ENCODE data around the gene RALGDS. TPM values are rescaled to one million over a fixed set of nuclear protein-coding genes. Genes with fewer than 3 reads are reported as not detected.
A peak's percentile ranks its signal among the peaks of the same experiment; 100 is the strongest.

The RALGDS gene
- total and polyA plus RNA-seq, 9 of the 15 experiments (the other 6 are each of a cell fraction or from before 2014, with no cell fraction given) = 0.75 to 43.3 (median 27.1) TPM

DNA sequence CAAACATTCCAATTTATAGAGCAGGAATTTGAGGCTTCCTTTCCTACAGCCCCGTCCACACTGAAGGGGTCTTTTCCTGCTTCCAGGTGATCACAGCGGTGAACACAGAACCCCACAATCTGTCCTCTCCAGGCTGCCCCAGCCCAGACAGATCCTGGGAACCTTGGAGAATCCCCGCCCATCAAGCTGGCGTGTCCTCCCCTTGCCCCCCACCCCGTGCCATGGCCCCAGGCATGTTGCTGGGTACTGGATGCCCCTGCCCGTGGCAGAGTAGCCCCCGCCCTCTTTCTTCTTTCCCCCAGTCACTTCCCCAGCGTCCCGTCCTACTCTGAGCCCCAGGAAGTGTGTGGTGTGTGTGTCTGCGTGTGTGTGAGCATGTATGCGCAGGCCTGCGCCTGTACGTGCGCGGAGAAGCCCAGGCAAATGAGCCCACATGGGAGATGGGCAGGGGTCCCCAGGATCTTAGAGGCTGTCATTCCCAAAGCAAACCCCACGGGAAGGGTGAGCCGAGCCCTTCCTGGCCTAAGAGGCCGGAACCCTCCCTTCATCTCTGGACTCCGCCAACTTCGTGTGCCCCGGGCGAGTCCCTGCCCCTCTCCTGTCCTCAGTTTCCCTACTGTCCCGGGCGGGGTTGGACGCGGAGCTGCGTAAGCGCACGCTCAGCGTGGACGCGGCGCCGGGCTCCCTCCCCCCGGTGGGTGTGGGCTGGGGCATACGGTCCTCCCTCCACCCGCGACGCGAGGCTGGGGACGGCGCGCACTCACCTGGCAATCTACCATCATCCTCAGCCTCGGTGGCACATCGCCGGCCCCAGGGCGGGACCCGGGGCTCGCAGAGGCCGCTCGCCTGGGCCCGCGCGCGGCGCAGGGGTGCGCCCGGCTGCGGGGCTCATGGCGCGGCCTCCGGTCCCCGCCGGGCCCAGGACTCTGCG is 27.4 kb upstream of the RALGDS start (continued):
- peak in 2 of 3 experiments; percentile 2 to 16 for TF ChIP-seq YY1 (IDR thresholded peaks at IDR 0.05; ENCODE audit: borderline replicate concordance in 1 of 3, control insufficient read depth in 1 of 3, extremely low read depth in 1 of 3, insufficient read depth in 3 of 3, insufficient read length in 1 of 3, insufficient replicate concordance in 2 of 3, low read depth in 1 of 3, low read length in 2 of 3)
- 0 out of 2 replicates have a peak, but pooled peaks have one; percentile 62 for TF ChIP-seq TAF15 (IDR thresholded peaks at IDR 0.05; ENCODE audit: low read depth, low read length)
- TF ChIP-seq PHB (CRISPR knock-in tag; IDR thresholded peaks at IDR 0.05) = no peak
- TF ChIP-seq, protein P1, sequence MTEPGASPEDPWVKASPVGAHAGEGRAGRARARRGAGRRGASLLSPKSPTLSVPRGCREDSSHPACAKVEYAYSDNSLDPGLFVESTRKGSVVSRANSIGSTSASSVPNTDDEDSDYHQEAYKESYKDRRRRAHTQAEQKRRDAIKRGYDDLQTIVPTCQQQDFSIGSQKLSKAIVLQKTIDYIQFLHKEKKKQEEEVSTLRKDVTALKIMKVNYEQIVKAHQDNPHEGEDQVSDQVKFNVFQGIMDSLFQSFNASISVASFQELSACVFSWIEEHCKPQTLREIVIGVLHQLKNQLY (CRISPR knock-in tag; conservative IDR thresholded peaks at IDR 0.05) = no peak
- TF ChIP-seq, protein P2, sequence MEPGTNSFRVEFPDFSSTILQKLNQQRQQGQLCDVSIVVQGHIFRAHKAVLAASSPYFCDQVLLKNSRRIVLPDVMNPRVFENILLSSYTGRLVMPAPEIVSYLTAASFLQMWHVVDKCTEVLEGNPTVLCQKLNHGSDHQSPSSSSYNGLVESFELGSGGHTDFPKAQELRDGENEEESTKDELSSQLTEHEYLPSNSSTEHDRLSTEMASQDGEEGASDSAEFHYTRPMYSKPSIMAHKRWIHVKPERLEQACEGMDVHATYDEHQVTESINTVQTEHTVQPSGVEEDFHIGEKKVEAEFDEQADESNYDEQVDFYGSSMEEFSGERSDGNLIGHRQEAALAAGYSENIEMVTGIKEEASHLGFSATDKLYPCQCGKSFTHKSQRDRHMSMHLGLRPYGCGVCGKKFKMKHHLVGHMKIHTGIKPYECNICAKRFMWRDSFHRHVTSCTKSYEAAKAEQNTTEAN (CRISPR knock-in tag; IDR thresholded peaks at IDR 0.05) = 0 out of 2 replicates have a peak, but pooled peaks have one; percentile 27
- TF ChIP-seq THRA (IDR thresholded peaks at IDR 0.05) = no peak
- TF ChIP-seq, protein P3, sequence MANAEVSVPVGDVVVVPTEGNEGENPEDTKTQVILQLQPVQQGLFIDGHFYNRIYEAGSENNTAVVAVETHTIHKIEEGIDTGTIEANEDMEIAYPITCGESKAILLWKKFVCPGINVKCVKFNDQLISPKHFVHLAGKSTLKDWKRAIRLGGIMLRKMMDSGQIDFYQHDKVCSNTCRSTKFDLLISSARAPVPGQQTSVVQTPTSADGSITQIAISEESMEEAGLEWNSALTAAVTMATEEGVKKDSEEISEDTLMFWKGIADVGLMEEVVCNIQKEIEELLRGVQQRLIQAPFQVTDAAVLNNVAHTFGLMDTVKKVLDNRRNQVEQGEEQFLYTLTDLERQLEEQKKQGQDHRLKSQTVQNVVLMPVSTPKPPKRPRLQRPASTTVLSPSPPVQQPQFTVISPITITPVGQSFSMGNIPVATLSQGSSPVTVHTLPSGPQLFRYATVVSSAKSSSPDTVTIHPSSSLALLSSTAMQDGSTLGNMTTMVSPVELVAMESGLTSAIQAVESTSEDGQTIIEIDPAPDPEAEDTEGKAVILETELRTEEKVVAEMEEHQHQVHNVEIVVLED (CRISPR knock-in tag; IDR thresholded peaks at IDR 0.05) = peak; percentile 41
- no peak for TF ChIP-seq BRF1 (IDR thresholded peaks at IDR 0.05; ENCODE audit: borderline replicate concordance, extremely low read depth, insufficient read length)
- TF ChIP-seq, protein P4, sequence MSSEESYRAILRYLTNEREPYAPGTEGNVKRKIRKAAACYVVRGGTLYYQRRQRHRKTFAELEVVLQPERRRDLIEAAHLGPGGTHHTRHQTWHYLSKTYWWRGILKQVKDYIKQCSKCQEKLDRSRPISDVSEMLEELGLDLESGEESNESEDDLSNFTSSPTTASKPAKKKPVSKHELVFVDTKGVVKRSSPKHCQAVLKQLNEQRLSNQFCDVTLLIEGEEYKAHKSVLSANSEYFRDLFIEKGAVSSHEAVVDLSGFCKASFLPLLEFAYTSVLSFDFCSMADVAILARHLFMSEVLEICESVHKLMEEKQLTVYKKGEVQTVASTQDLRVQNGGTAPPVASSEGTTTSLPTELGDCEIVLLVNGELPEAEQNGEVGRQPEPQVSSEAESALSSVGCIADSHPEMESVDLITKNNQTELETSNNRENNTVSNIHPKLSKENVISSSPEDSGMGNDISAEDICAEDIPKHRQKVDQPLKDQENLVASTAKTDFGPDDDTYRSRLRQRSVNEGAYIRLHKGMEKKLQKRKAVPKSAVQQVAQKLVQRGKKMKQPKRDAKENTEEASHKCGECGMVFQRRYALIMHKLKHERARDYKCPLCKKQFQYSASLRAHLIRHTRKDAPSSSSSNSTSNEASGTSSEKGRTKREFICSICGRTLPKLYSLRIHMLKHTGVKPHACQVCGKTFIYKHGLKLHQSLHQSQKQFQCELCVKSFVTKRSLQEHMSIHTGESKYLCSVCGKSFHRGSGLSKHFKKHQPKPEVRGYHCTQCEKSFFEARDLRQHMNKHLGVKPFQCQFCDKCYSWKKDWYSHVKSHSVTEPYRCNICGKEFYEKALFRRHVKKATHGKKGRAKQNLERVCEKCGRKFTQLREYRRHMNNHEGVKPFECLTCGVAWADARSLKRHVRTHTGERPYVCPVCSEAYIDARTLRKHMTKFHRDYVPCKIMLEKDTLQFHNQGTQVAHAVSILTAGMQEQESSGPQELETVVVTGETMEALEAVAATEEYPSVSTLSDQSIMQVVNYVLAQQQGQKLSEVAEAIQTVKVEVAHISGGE (CRISPR knock-in tag; IDR thresholded peaks at IDR 0.05) = no peak
- TF ChIP-seq UBTF (IDR thresholded peaks at IDR 0.05; ENCODE audit: borderline replicate concordance in 1 of 2, low read depth in 2 of 2, low read length in 2 of 2) = peak in 1 of 2 experiments; percentile 76; a peak in 1 of 4 replicates
